ENCODE data around the gene PCYT2.

The PCYT2 gene

DNA sequence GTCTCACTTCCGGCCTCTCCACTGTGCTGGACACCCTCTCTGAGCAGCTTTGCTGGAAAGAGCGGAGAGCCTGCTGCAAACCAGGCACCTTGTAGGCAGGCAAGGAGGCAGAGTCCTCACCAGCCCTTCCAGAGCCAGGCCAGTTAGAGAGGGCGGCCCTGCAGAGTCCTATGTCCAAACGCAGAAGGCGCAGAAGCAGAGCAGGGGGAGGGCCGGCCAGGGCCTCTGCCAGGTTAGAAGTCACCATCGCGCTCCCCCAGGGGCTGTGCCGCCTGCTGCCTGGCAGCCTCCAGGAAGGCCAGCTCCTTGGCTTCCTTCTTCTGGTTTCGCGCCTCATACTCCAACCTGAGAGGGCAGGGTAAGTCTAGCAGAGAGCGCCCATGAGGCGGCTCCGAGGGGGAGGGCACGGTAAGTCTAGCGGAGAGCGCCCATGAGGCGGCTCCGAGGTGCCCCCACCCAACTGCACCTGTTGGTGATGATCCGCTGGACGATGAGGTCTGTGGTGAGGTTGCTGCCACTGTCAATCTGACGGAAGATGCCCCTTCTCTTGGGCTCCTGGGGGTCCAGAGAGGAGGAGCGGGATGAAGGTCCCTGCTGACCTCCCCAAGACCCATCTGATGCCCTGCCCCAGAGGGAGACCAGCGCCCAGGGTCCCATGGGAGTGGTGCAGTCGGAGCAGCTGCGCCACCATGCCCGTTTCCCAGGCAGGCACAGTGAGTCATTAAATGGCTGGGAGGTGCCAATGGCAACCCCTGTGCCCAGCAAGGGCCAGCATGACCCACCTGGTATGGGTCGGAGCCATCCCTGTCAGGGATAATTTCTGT is 6.4 kb downstream of the PCYT2 start:
- DNase-seq (ENCODE audit: low read depth): no peak
- TF ChIP-seq, protein P1, sequence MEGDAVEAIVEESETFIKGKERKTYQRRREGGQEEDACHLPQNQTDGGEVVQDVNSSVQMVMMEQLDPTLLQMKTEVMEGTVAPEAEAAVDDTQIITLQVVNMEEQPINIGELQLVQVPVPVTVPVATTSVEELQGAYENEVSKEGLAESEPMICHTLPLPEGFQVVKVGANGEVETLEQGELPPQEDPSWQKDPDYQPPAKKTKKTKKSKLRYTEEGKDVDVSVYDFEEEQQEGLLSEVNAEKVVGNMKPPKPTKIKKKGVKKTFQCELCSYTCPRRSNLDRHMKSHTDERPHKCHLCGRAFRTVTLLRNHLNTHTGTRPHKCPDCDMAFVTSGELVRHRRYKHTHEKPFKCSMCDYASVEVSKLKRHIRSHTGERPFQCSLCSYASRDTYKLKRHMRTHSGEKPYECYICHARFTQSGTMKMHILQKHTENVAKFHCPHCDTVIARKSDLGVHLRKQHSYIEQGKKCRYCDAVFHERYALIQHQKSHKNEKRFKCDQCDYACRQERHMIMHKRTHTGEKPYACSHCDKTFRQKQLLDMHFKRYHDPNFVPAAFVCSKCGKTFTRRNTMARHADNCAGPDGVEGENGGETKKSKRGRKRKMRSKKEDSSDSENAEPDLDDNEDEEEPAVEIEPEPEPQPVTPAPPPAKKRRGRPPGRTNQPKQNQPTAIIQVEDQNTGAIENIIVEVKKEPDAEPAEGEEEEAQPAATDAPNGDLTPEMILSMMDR (conservative IDR thresholded peaks at IDR 0.05; ENCODE audit: low read length): no peak
- H3K4me3 ChIP-seq (ENCODE audit: low read length): no peak overlapping the region

DNA sequence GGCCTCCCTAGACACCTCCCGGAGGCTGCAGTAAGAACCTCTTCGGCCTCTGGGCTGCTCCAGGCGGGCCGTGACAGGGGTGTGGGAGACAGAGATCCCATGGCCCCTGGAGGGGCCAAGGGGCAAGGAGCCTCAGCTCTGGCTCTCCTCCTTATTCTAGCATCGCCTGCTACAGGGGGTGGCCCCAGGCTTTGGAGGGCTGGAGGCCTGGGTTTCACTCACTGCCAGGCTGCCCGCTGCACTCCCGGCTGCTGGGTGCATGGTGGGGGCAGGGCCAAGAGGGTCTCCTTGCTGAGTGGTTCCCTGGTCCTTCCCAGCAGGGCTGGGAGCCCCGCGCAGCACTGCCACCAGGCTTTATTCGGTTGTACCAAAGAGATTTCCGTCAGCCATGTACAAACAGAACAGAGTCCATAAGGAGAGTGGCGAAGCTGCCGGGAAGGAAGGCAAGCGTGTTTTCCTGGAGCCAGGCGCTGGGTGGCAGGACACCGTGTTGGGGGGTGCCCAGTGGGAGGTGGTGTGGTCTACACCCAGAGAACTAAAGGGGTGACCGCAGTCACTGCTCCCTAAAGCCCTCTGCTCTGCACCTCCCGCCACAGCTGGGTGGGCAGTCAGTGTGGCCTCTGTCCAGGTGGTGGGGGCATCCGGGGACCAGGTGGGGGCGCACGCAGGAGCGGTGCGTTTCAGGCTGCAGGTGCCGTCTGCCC is 7.2 kb downstream of the PCYT2 start:
- TF ChIP-seq, protein P1 (conservative IDR thresholded peaks at IDR 0.05; ENCODE audit: low read length): no peak
- H3K4me3 ChIP-seq (ENCODE audit: low read length): no peak overlapping the region
- no peak for DNase-seq (ENCODE audit: low read depth)

- no peak overlapping the region for H3K4me3 ChIP-seq (ENCODE audit: low read length)
- DNase-seq (ENCODE audit: low read depth): no peak
- TF ChIP-seq, protein P1 (conservative IDR thresholded peaks at IDR 0.05; ENCODE audit: low read length): no peak
Observed at GRCh38 chr17:81903415-81903831, 7.8 kb downstream of the PCYT2 start.

DNA sequence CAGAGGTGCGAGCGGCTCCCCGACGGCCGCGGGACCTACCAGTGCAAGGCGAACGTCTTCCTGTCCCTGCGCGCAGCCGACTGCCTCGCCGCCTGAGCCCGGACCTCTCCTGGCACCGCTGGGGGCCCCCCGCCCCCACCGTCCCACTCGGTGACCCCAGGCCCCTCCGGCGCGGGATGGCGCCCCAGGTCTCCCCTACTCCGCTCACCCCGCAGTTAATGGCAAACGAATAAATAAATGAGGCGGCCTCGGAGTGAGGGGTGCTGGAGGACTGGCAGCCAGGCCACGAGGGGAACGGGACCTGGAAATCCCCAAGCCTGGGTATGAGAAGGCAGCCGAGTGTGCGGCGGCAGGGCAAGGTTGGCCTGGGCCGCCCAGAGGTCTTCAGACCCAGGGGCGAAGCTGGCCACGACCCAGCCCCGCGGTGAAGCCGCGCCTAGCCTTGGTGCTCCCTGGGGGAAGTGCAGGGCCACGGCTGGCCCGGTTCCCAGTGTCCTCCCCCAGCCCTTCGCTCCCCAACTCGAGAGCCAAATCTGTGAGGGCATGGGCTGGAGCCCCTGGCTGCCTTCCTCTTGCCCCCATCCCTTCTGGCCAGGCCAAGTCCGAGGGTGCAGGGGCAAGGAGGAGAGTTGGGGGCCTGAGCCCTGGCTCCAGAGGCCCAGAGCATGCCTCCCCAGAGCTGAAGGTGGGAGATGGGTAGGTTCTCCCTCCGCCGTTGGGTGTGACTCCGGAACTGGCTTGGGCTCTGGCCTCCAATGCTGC is 8.4 kb downstream of the PCYT2 start:
- DNase-seq (ENCODE audit: low read depth): no peak
- H3K4me3 ChIP-seq (ENCODE audit: low read length): no peak overlapping the region
- TF ChIP-seq, protein P1 (conservative IDR thresholded peaks at IDR 0.05; ENCODE audit: low read length): no peak

GRCh38 chr17:81902023-81902652 is 9.1 kb downstream of the PCYT2 start, which contains the start of gene NPB:
Gene NPB (plus strand): TSS chr17:81902238. CDS start chr17:81902278, 40 bp downstream.
- no peak for DNase-seq (ENCODE audit: low read depth)
- H3K4me3 ChIP-seq (ENCODE audit: low read length): no peak within 1 kb of the TSS; the same call in 1 of the 2 replicates
- TF ChIP-seq, protein P1 (conservative IDR thresholded peaks at IDR 0.05; ENCODE audit: low read length): no peak

GRCh38 chr17:81901167-81902022 is 9.8 kb downstream of the PCYT2 start:
- H3K4me3 ChIP-seq (ENCODE audit: low read length): no peak overlapping the region; the same call in 1 of the 2 replicates
- TF ChIP-seq, protein P1 (conservative IDR thresholded peaks at IDR 0.05; ENCODE audit: low read length): no peak
- DNase-seq (ENCODE audit: low read depth): no peak
